ENCODE data around the gene RNF148. TPM values are rescaled to one million over a fixed set of nuclear protein-coding genes. Genes with fewer than 3 reads are reported as not detected.

RNF148 gene
- total and polyA plus RNA-seq, 2 of the 8 experiments (the other 6 are each of a cell fraction or from before 2014, with no cell fraction given) = 0.27 to 0.45 TPM

DNA sequence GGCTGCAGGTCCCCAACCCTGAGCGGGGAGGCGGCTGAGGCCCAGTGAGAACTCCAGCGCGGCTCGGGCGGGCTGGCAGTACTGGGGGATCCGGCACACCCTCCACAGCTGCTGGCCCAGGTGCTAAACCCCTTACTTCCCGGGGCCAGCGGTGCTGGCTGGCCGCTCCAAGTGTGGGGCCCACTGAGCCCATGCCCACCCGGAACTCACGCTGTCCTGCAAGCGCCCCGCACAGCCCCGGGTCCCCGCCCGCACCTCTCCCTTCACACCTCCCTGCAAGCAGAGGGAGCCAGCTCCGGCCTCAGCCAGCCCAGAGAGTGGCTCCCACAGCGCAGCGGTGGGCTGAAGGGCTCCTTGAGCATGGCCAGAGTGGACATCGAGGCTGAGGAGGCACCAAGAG lies 28.8 kb downstream of the RNF148 start (continued):
- TF ChIP-seq, protein P1, sequence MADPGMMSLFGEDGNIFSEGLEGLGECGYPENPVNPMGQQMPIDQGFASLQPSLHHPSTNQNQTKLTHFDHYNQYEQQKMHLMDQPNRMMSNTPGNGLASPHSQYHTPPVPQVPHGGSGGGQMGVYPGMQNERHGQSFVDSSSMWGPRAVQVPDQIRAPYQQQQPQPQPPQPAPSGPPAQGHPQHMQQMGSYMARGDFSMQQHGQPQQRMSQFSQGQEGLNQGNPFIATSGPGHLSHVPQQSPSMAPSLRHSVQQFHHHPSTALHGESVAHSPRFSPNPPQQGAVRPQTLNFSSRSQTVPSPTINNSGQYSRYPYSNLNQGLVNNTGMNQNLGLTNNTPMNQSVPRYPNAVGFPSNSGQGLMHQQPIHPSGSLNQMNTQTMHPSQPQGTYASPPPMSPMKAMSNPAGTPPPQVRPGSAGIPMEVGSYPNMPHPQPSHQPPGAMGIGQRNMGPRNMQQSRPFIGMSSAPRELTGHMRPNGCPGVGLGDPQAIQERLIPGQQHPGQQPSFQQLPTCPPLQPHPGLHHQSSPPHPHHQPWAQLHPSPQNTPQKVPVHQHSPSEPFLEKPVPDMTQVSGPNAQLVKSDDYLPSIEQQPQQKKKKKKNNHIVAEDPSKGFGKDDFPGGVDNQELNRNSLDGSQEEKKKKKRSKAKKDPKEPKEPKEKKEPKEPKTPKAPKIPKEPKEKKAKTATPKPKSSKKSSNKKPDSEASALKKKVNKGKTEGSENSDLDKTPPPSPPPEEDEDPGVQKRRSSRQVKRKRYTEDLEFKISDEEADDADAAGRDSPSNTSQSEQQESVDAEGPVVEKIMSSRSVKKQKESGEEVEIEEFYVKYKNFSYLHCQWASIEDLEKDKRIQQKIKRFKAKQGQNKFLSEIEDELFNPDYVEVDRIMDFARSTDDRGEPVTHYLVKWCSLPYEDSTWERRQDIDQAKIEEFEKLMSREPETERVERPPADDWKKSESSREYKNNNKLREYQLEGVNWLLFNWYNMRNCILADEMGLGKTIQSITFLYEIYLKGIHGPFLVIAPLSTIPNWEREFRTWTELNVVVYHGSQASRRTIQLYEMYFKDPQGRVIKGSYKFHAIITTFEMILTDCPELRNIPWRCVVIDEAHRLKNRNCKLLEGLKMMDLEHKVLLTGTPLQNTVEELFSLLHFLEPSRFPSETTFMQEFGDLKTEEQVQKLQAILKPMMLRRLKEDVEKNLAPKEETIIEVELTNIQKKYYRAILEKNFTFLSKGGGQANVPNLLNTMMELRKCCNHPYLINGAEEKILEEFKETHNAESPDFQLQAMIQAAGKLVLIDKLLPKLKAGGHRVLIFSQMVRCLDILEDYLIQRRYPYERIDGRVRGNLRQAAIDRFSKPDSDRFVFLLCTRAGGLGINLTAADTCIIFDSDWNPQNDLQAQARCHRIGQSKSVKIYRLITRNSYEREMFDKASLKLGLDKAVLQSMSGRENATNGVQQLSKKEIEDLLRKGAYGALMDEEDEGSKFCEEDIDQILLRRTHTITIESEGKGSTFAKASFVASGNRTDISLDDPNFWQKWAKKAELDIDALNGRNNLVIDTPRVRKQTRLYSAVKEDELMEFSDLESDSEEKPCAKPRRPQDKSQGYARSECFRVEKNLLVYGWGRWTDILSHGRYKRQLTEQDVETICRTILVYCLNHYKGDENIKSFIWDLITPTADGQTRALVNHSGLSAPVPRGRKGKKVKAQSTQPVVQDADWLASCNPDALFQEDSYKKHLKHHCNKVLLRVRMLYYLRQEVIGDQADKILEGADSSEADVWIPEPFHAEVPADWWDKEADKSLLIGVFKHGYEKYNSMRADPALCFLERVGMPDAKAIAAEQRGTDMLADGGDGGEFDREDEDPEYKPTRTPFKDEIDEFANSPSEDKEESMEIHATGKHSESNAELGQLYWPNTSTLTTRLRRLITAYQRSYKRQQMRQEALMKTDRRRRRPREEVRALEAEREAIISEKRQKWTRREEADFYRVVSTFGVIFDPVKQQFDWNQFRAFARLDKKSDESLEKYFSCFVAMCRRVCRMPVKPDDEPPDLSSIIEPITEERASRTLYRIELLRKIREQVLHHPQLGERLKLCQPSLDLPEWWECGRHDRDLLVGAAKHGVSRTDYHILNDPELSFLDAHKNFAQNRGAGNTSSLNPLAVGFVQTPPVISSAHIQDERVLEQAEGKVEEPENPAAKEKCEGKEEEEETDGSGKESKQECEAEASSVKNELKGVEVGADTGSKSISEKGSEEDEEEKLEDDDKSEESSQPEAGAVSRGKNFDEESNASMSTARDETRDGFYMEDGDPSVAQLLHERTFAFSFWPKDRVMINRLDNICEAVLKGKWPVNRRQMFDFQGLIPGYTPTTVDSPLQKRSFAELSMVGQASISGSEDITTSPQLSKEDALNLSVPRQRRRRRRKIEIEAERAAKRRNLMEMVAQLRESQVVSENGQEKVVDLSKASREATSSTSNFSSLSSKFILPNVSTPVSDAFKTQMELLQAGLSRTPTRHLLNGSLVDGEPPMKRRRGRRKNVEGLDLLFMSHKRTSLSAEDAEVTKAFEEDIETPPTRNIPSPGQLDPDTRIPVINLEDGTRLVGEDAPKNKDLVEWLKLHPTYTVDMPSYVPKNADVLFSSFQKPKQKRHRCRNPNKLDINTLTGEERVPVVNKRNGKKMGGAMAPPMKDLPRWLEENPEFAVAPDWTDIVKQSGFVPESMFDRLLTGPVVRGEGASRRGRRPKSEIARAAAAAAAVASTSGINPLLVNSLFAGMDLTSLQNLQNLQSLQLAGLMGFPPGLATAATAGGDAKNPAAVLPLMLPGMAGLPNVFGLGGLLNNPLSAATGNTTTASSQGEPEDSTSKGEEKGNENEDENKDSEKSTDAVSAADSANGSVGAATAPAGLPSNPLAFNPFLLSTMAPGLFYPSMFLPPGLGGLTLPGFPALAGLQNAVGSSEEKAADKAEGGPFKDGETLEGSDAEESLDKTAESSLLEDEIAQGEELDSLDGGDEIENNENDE (IDR thresholded peaks at IDR 0.05; ENCODE audit: insufficient replicate concordance, low read length) = no peak
- TF ChIP-seq BRCA1 (IDR thresholded peaks at IDR 0.05; ENCODE audit: low read depth, low read length) (no peak), RFX5 (IDR thresholded peaks at IDR 0.05; ENCODE audit: borderline replicate concordance, low read depth, low read length) (no peak)

All from H1 (cell line).